Neural cell (in vitro differentiated cells): Measurements from ENCODE around the gene PTEN. TPM values are rescaled to one million over a fixed set of nuclear protein-coding genes. Genes with fewer than 3 reads are reported as not detected.

Experiments used
- H2AFZ ChIP-seq: fragments of 200-600, 300-800 bp; sonication (generic), shearing (Covaris generic); 2 replicates; pipeline ENCODE4 v1.6.0; 2014; ENCODE audit warnings: low read depth, mild to moderate bottlenecking, antibody characterized with exemption, low read length, moderate library complexity
- H3F3A ChIP-seq: fragments of 200-600 bp; shearing (Covaris generic); 2 replicates; pipeline ENCODE4 v1.6.1; 2016; ENCODE audit warnings: mild to moderate bottlenecking, moderate library complexity, mixed read lengths, antibody characterized with exemption, low read length; ENCODE audit not compliant: insufficient read depth, poor library complexity, severe bottlenecking
- H3K27ac ChIP-seq: fragments of 200-600, 300-800 bp; sonication (generic), shearing (Covaris generic); 2 replicates; pipeline ENCODE4 v1.5.1; 2014; ENCODE audit warnings: mild to moderate bottlenecking, low read length, moderate library complexity
- H3K27me3 ChIP-seq: fragments of 300-800, 200-600 bp; sonication (generic), shearing (Covaris generic); 2 replicates; pipeline ENCODE4 v1.6.0; 2014; ENCODE audit warnings: mild to moderate bottlenecking, low read depth, low read length, moderate library complexity; ENCODE audit not compliant: insufficient read depth
- H3K36me3 ChIP-seq: fragments of 300-800, 200-600 bp; sonication (generic), shearing (Covaris generic); 2 replicates; pipeline ENCODE4 v1.5.1; 2014; ENCODE audit warnings: mild to moderate bottlenecking, antibody characterized with exemption, low read length, moderate library complexity; ENCODE audit not compliant: insufficient read depth
- H3K4me2 ChIP-seq: fragments of 300-800, 200-600 bp; sonication (generic), shearing (Covaris generic); 2 replicates; pipeline ENCODE4 v1.6.0; 2014; ENCODE audit warnings: mild to moderate bottlenecking, low read length
- H3K4me3 ChIP-seq: fragments of 300-800, 200-600 bp; sonication (generic), shearing (Covaris generic); 2 replicates; pipeline ENCODE4 v1.5.1; 2014; ENCODE audit warnings: mild to moderate bottlenecking, low read length, moderate library complexity
- H3K79me2 ChIP-seq: fragments of 200-600 bp; shearing (Covaris generic); replicated peaks from 2 replicates; pipeline ENCODE4 v1.6.0; 2014; ENCODE audit warnings: mild to moderate bottlenecking, low read length, moderate library complexity; ENCODE audit not compliant: insufficient read depth
- H3K9ac ChIP-seq: fragments of 300-800, 200-600 bp; sonication (generic), shearing (Covaris generic); 2 replicates; pipeline ENCODE4 v1.6.1; 2016; ENCODE audit warnings: mild to moderate bottlenecking, low read length, mixed read lengths
- H3K9me2 ChIP-seq: fragments of 200-600 bp; shearing (Covaris generic); 2 replicates; pipeline ENCODE4 v1.6.1; 2016; ENCODE audit warnings: mild to moderate bottlenecking, low read length, mixed read lengths; ENCODE audit not compliant: insufficient read depth
- H3K9me3 ChIP-seq: fragments of 200-600, 300-800 bp; sonication (generic), shearing (Covaris generic); 2 replicates; pipeline ENCODE4 v1.6.1; 2016; ENCODE audit warnings: mild to moderate bottlenecking, mixed run types, low read length, moderate library complexity, mixed read lengths
- H4K20me1 ChIP-seq: fragments of 200-600 bp; shearing (Covaris generic); 2 replicates; pipeline ENCODE4 v1.6.1; 2016; ENCODE audit warnings: mild to moderate bottlenecking, mixed run types; ENCODE audit not compliant: insufficient read depth
- CTCF ChIP-seq: fragments of 450-650 bp; IDR thresholded peaks from 2 replicates; pipeline ENCODE4 v1.5.1; 2014; ENCODE audit warnings: antibody characterized with exemption, mild to moderate bottlenecking, moderate library complexity; ENCODE audit not compliant: poor library complexity, severe bottlenecking
- EP300 ChIP-seq: fragments of 450-650 bp; conservative IDR thresholded peaks from 2 replicates; pipeline ENCODE4 v1.6.1; 2014; ENCODE audit warnings: antibody characterized with exemption, mild to moderate bottlenecking, moderate library complexity; ENCODE audit not compliant: poor library complexity, severe bottlenecking
- EZH2 ChIP-seq: fragments of 200-600, 300-800 bp; shearing (Covaris generic), sonication (generic); IDR thresholded peaks from 2 replicates; pipeline ENCODE4 v1.6.1; 2014; ENCODE audit warnings: antibody characterized with exemption, low read length, borderline replicate concordance, mild to moderate bottlenecking; ENCODE audit not compliant: insufficient read depth, poor library complexity, severe bottlenecking
- MXI1 ChIP-seq: fragments of 450-650 bp; conservative IDR thresholded peaks from 2 replicates; pipeline ENCODE4 v1.6.1; 2014; ENCODE audit warnings: antibody characterized with exemption, mild to moderate bottlenecking; ENCODE audit not compliant: poor library complexity, severe bottlenecking
- POLR2AphosphoS5 ChIP-seq: IDR thresholded peaks from 2 replicates; pipeline ENCODE4 v1.6.1; 2012
- RAD21 ChIP-seq: fragments of 450-650 bp; conservative IDR thresholded peaks from 2 replicates; pipeline ENCODE4 v1.6.1; 2014; ENCODE audit warnings: antibody characterized with exemption, mild to moderate bottlenecking, moderate library complexity
- REST ChIP-seq: IDR thresholded peaks from 2 replicates; pipeline ENCODE4 v1.6.1; 2012; ENCODE audit warnings: borderline replicate concordance
- SMC3 ChIP-seq: fragments of 450-650 bp; conservative IDR thresholded peaks from 2 replicates; pipeline ENCODE4 v1.6.1; 2014; ENCODE audit warnings: antibody characterized with exemption, mild to moderate bottlenecking, moderate library complexity; ENCODE audit not compliant: poor library complexity
- TAF1 ChIP-seq: IDR thresholded peaks from 2 replicates; pipeline ENCODE4 v1.6.1; 2012; ENCODE audit warnings: low read depth
- polyA plus RNA-seq: library from polyadenylated mRNA; depleted of rRNA; stranded (reverse); fragments of >200 nt; gene quantifications from 2 replicates; pipeline ENCODE4 v1.2.3, GENCODE V29; 2014

PTEN gene
- polyA plus RNA-seq, 1 donor from 2014 or later = 47.3 TPM

- Histone ChIP-seq H3K9me3 (no peaks in the 10 kb centered on the region), H3K4me2 (no peak overlapping the region), H3K27me3 (no peaks in the 10 kb centered on the region), H3K4me3 (no peak overlapping the region), H3K27ac (no peak overlapping the region), H3K36me3 (no peaks in the 10 kb centered on the region), H4K20me1 (no peaks in the 10 kb centered on the region), H3F3A (no peaks in the 10 kb centered on the region), H3K9ac (no peak overlapping the region), H3K79me2 (no peaks in the 10 kb centered on the region), H2AFZ (no peak overlapping the region), H3K9me2 (no peaks in the 10 kb centered on the region)
- TF ChIP-seq MXI1 (no peak), POLR2AphosphoS5 (no peak), CTCF (no peak), SMC3 (no peak), EP300 (no peak), TAF1 (no peak), REST (no peak), RAD21 (no peak), EZH2 (no peak)
Observed at GRCh38 chr10:87837445-87837844, 26.0 kb upstream of the PTEN start.

- no peaks in the 10 kb centered on the region for H3K27me3 ChIP-seq
- no peaks in the 10 kb centered on the region for H3K9me3 ChIP-seq
- no peaks in the 10 kb centered on the region for H3K79me2 ChIP-seq
- H3K36me3 ChIP-seq = no peaks in the 10 kb centered on the region
- H3K9ac ChIP-seq = no peak overlapping the region
- no peak overlapping the region for H3K4me2 ChIP-seq
- no peaks in the 10 kb centered on the region for H3K9me2 ChIP-seq
- no peaks in the 10 kb centered on the region for H4K20me1 ChIP-seq
- no peak for TF ChIP-seq MXI1
- no peak for TF ChIP-seq EZH2
- TF ChIP-seq SMC3 = no peak
- TF ChIP-seq POLR2AphosphoS5 = no peak
- no peak for TF ChIP-seq RAD21
- TF ChIP-seq EP300 = no peak
- no peaks in the 10 kb centered on the region for H3F3A ChIP-seq
- no peak overlapping the region for H3K4me3 ChIP-seq
- H2AFZ ChIP-seq = no peak overlapping the region
- H3K27ac ChIP-seq = no peak overlapping the region
Observed at GRCh38 chr10:87838650-87839049, 24.8 kb upstream of the PTEN start.
